Uterus (tissue), 2 donors: ENCODE measurements around the gene CMKLR1.

Experiments
- POLR2A ChIP-seq, 2 donors: fragments of 450-650 bp; IDR thresholded peaks; one replicate each; pipeline ENCODE4 v1.6.1; 2016; ENCODE audit warnings: antibody characterized with exemption in 2 of 2, mild to moderate bottlenecking in 1 of 2, moderate library complexity in 1 of 2
- TF ChIP-seq, protein P1 (sequence below), 4 experiments: fragments of 200-600 bp in 2 of 4; fragments of 450-650 bp in 2 of 4; sonication (generic) in 2 of 4; IDR thresholded peaks; one replicate each; pipeline ENCODE4 v1.5.1; 2016 to 2019; ENCODE audit warnings: antibody characterized with exemption in 4 of 4, mild to moderate bottlenecking in 2 of 4, moderate library complexity in 1 of 4

GRCh38 chr12:108285016-108285415 is 54.1 kb downstream of the CMKLR1 start:
- TF ChIP-seq, protein P1, sequence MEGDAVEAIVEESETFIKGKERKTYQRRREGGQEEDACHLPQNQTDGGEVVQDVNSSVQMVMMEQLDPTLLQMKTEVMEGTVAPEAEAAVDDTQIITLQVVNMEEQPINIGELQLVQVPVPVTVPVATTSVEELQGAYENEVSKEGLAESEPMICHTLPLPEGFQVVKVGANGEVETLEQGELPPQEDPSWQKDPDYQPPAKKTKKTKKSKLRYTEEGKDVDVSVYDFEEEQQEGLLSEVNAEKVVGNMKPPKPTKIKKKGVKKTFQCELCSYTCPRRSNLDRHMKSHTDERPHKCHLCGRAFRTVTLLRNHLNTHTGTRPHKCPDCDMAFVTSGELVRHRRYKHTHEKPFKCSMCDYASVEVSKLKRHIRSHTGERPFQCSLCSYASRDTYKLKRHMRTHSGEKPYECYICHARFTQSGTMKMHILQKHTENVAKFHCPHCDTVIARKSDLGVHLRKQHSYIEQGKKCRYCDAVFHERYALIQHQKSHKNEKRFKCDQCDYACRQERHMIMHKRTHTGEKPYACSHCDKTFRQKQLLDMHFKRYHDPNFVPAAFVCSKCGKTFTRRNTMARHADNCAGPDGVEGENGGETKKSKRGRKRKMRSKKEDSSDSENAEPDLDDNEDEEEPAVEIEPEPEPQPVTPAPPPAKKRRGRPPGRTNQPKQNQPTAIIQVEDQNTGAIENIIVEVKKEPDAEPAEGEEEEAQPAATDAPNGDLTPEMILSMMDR (IDR thresholded peaks at IDR 0.05), result no peak
- TF ChIP-seq POLR2A (IDR thresholded peaks at IDR 0.05), result no peak
